ENCODE data around the gene MRPL11.
"Not testable (repeated sequence)": the region's sequence is repeated elsewhere in the genome, so short reads cannot be mapped to it uniquely, and the experiment has no call there.

Gene MRPL11

DNA sequence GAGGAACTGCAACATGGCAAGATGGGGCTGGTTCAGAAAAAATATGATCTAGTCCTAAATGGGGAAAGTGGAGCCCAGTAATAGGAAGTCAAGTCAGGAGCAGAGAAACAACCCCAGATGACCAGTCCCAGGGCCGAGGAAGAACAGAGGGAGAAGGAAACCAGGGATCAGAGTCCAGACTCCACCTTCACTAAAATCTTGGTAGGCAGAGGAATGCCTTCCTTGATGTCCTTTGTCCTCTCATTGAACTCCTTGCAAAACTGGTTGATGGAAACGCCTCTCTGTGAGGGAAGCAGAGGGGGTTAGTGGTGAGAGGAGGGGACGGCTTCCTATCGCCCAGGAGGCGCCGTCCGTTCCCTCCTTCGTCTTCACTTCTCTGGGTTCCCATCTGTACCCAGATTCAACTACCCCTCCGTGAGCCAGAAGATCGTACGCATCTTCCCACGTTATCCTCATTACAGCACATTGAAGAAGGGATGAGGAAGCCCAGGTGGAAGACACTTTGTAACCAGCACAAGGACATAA lies 607 bp downstream of the MRPL11 start:
- H4K20me1 ChIP-seq (ENCODE audit: insufficient read depth, low read length): no peaks in the 10 kb centered on the region
- no peaks in the 10 kb centered on the region for H3K4me1 ChIP-seq (ENCODE audit: low read length)
- peak overlapping the region; percentile 97 for H3K4me3 ChIP-seq (ENCODE audit: low read length)
- 0 out of 2 replicates have a peak, but pooled peaks cover 6% of the 10 kb centered on the region for H3K36me3 ChIP-seq (replicated peaks; ENCODE audit: insufficient read depth, low read length)
- no peaks in the 10 kb centered on the region for H3K9me2 ChIP-seq (replicated peaks; ENCODE audit: insufficient read depth, low read length)
- H3K27me3 ChIP-seq (replicated peaks; ENCODE audit: insufficient read depth, low read length): peaks cover 25% of the 10 kb centered on the region
- no peak for TF ChIP-seq EZH2 (optimal IDR thresholded peaks at IDR 0.05; ENCODE audit: low read depth, low read length)
- TF ChIP-seq, protein P1, sequence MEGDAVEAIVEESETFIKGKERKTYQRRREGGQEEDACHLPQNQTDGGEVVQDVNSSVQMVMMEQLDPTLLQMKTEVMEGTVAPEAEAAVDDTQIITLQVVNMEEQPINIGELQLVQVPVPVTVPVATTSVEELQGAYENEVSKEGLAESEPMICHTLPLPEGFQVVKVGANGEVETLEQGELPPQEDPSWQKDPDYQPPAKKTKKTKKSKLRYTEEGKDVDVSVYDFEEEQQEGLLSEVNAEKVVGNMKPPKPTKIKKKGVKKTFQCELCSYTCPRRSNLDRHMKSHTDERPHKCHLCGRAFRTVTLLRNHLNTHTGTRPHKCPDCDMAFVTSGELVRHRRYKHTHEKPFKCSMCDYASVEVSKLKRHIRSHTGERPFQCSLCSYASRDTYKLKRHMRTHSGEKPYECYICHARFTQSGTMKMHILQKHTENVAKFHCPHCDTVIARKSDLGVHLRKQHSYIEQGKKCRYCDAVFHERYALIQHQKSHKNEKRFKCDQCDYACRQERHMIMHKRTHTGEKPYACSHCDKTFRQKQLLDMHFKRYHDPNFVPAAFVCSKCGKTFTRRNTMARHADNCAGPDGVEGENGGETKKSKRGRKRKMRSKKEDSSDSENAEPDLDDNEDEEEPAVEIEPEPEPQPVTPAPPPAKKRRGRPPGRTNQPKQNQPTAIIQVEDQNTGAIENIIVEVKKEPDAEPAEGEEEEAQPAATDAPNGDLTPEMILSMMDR (IDR thresholded peaks at IDR 0.05; ENCODE audit: low read length): no peak
- no peak for TF ChIP-seq EZH2phosphoT487 (IDR thresholded peaks at IDR 0.05; ENCODE audit: low read length)
- peak overlapping the region; percentile 75 for H3K9ac ChIP-seq (ENCODE audit: low read length)
- H3K79me2 ChIP-seq (ENCODE audit: low read length): peaks cover 9% of the 10 kb centered on the region
- no peaks in the 10 kb centered on the region for H3K9me3 ChIP-seq (replicated peaks; ENCODE audit: insufficient read depth, low read length)
- no peaks in the 10 kb centered on the region for H3F3A ChIP-seq (ENCODE audit: insufficient read depth, low read length)
- DNase-seq: peak; percentile 6
- peak overlapping the region; percentile 67; the same call in 1 of the 2 replicates for H3K27ac ChIP-seq (ENCODE audit: low read length)
- peak overlapping the region; percentile 86 for H2AFZ ChIP-seq (ENCODE audit: low read length)
- H3K4me2 ChIP-seq (ENCODE audit: low read depth, low read length): peak overlapping the region; percentile 70

- H3K36me3 ChIP-seq (replicated peaks; ENCODE audit: insufficient read depth, low read length): 0 out of 2 replicates have a peak, but pooled peaks cover 6% of the 10 kb centered on the region
- H3K27me3 ChIP-seq (replicated peaks; ENCODE audit: insufficient read depth, low read length): no peaks in the 10 kb centered on the region
- TF ChIP-seq EZH2 (optimal IDR thresholded peaks at IDR 0.05; ENCODE audit: low read depth, low read length) (no peak), EZH2phosphoT487 (IDR thresholded peaks at IDR 0.05; ENCODE audit: low read length) (no peak)
- TF ChIP-seq, protein P1 (IDR thresholded peaks at IDR 0.05; ENCODE audit: low read length): no peak
- no peaks in the 10 kb centered on the region for H3K4me1 ChIP-seq (ENCODE audit: low read length)
- H3K9me2 ChIP-seq (replicated peaks; ENCODE audit: insufficient read depth, low read length): no peaks in the 10 kb centered on the region
- no peak for DNase-seq
- H3K9ac ChIP-seq (ENCODE audit: low read length): no peak overlapping the region
- no peak overlapping the region for H2AFZ ChIP-seq (ENCODE audit: low read length)
- no peak overlapping the region for H3K27ac ChIP-seq (ENCODE audit: low read length)
- no peaks in the 10 kb centered on the region for H3K79me2 ChIP-seq (ENCODE audit: low read length)
- no peaks in the 10 kb centered on the region for H4K20me1 ChIP-seq (ENCODE audit: insufficient read depth, low read length)
- H3K4me2 ChIP-seq (ENCODE audit: low read depth, low read length): no peak overlapping the region
- H3K9me3 ChIP-seq (replicated peaks; ENCODE audit: insufficient read depth, low read length): no peaks in the 10 kb centered on the region
- H3K4me3 ChIP-seq (ENCODE audit: low read length): no peak overlapping the region
- H3F3A ChIP-seq (ENCODE audit: insufficient read depth, low read length): no peaks in the 10 kb centered on the region
Observed at GRCh38 chr11:66432597-66432996, 6.1 kb downstream of the MRPL11 start.

DNA sequence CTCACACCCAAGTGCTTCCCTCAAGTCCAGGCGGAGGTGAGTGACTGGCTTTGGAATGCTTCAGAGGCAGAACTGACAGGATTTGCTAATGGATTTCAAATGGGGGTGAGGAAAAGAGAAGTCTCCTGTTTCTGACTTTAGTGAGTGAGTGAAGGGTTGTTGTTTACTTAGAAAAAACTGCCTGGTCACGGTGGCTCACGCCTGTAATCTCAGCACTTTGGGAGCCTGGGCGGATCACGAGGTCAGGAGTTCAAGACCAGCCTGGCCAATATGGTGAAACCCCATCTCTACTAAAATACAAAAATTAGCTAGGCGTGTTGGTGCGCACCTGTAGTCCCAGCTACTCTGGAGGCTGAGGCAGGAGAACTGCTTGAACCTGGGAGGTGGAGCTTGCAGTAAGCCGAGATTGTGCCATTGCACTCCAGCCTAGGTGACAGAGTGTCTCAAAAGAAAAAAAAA lies 6.7 kb downstream of the MRPL11 start:
- H3K27ac ChIP-seq (ENCODE audit: low read length); H3K9ac ChIP-seq (ENCODE audit: low read length); H3K27me3 ChIP-seq (replicated peaks; ENCODE audit: insufficient read depth, low read length); H3K79me2 ChIP-seq (ENCODE audit: low read length); H3K9me3 ChIP-seq (replicated peaks; ENCODE audit: insufficient read depth, low read length); H4K20me1 ChIP-seq (ENCODE audit: insufficient read depth, low read length); H3K36me3 ChIP-seq (replicated peaks; ENCODE audit: insufficient read depth, low read length); H2AFZ ChIP-seq (ENCODE audit: low read length); H3K4me2 ChIP-seq (ENCODE audit: low read depth, low read length); H3F3A ChIP-seq (ENCODE audit: insufficient read depth, low read length); H3K4me3 ChIP-seq (ENCODE audit: low read length); H3K9me2 ChIP-seq (replicated peaks; ENCODE audit: insufficient read depth, low read length); H3K4me1 ChIP-seq (ENCODE audit: low read length); DNase-seq: not testable (repeated sequence)

- H4K20me1 ChIP-seq (ENCODE audit: insufficient read depth, low read length); H3K79me2 ChIP-seq (ENCODE audit: low read length); H3K36me3 ChIP-seq (replicated peaks; ENCODE audit: insufficient read depth, low read length); H3K4me1 ChIP-seq (ENCODE audit: low read length); H3K4me2 ChIP-seq (ENCODE audit: low read depth, low read length); H3K9ac ChIP-seq (ENCODE audit: low read length); H3K4me3 ChIP-seq (ENCODE audit: low read length); H3K27ac ChIP-seq (ENCODE audit: low read length); H3K27me3 ChIP-seq (replicated peaks; ENCODE audit: insufficient read depth, low read length); H2AFZ ChIP-seq (ENCODE audit: low read length); H3F3A ChIP-seq (ENCODE audit: insufficient read depth, low read length); H3K9me2 ChIP-seq (replicated peaks; ENCODE audit: insufficient read depth, low read length); DNase-seq; H3K9me3 ChIP-seq (replicated peaks; ENCODE audit: insufficient read depth, low read length): not testable (repeated sequence)
Observed at GRCh38 chr11:66431287-66431686, 7.4 kb downstream of the MRPL11 start.
